ENCODE results near the gene PIPOX.

Gene PIPOX

GRCh38 chr17:29093090-29093871, 50.3 kb downstream of the PIPOX start:
- no peak overlapping the region for H3K4me3 ChIP-seq (ENCODE audit: low read length)
- TF ChIP-seq CTCF (conservative IDR thresholded peaks at IDR 0.05; ENCODE audit: low read length) = no peak
- no peak for DNase-seq (ENCODE audit: low read depth)

GRCh38 chr17:29094101-29094708, 51.3 kb downstream of the PIPOX start:
- no peak for DNase-seq (ENCODE audit: low read depth)
- H3K4me3 ChIP-seq (ENCODE audit: low read length) = no peak overlapping the region
- TF ChIP-seq CTCF (conservative IDR thresholded peaks at IDR 0.05; ENCODE audit: low read length) = no peak

- DNase-seq (ENCODE audit: low read depth) = no peak
- no peak overlapping the region for H3K4me3 ChIP-seq (ENCODE audit: low read length)
- TF ChIP-seq CTCF (conservative IDR thresholded peaks at IDR 0.05; ENCODE audit: low read length) = no peak
These were observed 52.5 kb downstream of the PIPOX start for GRCh38 chr17:29095439-29095838.

GRCh38 chr17:29096094-29096493, 53.2 kb downstream of the PIPOX start:
- DNase-seq (ENCODE audit: low read depth) = no peak
- H3K4me3 ChIP-seq (ENCODE audit: low read length) = no peak overlapping the region
- TF ChIP-seq CTCF (conservative IDR thresholded peaks at IDR 0.05; ENCODE audit: low read length) = no peak

GRCh38 chr17:29099527-29099926, 56.6 kb downstream of the PIPOX start:
- no peak overlapping the region for H3K4me3 ChIP-seq (ENCODE audit: low read length)
- TF ChIP-seq CTCF (conservative IDR thresholded peaks at IDR 0.05; ENCODE audit: low read length) = no peak
- no peak for DNase-seq (ENCODE audit: low read depth)

GRCh38 chr17:29100296-29100695, 57.4 kb downstream of the PIPOX start:
- no peak for DNase-seq (ENCODE audit: low read depth)
- no peak for TF ChIP-seq CTCF (conservative IDR thresholded peaks at IDR 0.05; ENCODE audit: low read length)
- H3K4me3 ChIP-seq (ENCODE audit: low read length) = no peak overlapping the region

GRCh38 chr17:29102046-29102445, 59.1 kb downstream of the PIPOX start:
- TF ChIP-seq CTCF (conservative IDR thresholded peaks at IDR 0.05; ENCODE audit: low read length) = no peak
- no peak overlapping the region for H3K4me3 ChIP-seq (ENCODE audit: low read length)
- no peak for DNase-seq (ENCODE audit: low read depth)

Measured in AG10803 (cell line).